ENCODE results near the gene TAS1R3. TPM values are rescaled to one million over a fixed set of nuclear protein-coding genes. Genes with fewer than 3 reads are reported as not detected.

Gene TAS1R3
- total RNA-seq, 1 experiment from 2014 or later: 0.31 TPM

DNA sequence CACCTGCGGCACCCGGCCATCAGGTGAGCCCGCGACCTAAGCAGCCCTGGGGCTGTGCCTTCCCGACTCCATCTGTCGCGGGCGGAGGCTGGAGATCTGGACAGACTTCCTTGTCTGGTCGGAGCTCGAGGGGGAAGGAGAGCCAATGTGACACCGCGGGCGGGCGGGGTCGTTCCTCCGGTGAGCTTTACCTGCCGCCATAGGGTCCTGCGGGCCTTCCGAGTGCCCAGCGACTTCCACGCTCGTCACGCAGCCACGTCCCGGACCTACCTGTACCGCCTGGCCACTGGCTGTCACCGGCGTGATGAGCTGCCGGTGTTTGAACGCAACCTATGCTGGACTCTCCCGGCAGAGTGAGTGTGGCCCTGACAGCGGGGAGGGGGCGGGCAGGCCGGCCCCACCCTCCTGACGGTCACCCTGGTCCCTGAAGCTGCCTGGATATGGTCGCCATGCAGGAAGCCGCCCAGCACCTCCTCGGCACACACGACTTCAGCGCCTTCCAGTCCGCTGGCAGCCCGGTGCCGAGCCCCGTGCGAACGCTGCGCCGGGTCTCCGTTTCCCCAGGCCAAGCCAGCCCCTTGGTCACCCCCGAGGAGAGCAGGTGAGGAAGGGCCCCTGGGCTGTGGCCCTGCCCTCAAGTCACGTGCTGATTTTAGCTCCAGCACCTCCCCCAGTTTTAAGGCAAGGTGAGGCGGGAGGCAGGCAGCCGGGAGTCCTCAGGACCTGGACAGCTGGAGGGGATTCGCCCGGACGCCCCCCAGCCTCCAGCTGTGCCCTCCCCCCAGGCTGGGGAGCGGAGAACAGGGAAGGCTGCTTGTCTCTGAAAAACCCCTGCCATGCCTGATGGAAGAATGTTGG lies 21.6 kb upstream of the TAS1R3 start:
- in situ Hi-C loops (cut with HindIII; ENCODE audit: low pct_unique_long_range_greater_than_20kb, low sequenced_read_pairs): no loop called here
- DNase-seq (ENCODE audit: low read depth, low spot score) (no peak), ATAC-seq (peak; percentile 1)
- no TSS peak for BruUV-seq (replicated peaks)
- H3K27ac ChIP-seq (ENCODE audit: low read length): peak overlapping the region; percentile 77
- intact Hi-C loops (cut with micrococcal nuclease; ENCODE audit: unreplicated experiment): no loop called here
- H3K27me3 ChIP-seq (ENCODE audit: control insufficient read depth, insufficient read depth, low read length): no peaks in the 10 kb centered on the region
- CTCF ChIA-PET: interaction anchor here (0.5 to 0.6 kb wide), 2 partner anchors 14 to 190 kb away, joined by 3 to 7 read pairs; no protein-coding TSS in a partner anchor
- H3K9me3 ChIP-seq (ENCODE audit: control insufficient read depth, insufficient read depth, low read depth, low read length): no peaks in the 10 kb centered on the region
- H3K4me1 ChIP-seq (ENCODE audit: control insufficient read depth, insufficient read depth, low read length): peaks cover 35% of the 10 kb centered on the region
- TF ChIP-seq POLR2AphosphoS5 (IDR thresholded peaks at IDR 0.05; ENCODE audit: low read depth, low read length) (peak; percentile 64), SIN3A (IDR thresholded peaks at IDR 0.05; ENCODE audit: borderline replicate concordance, insufficient read depth, low read depth, low read length) (no peak)
- H3K36me3 ChIP-seq (ENCODE audit: control insufficient read depth, insufficient read depth, low read length): no peaks in the 10 kb centered on the region; the same call in 1 of the 2 replicates
- POLR2A ChIA-PET: no interaction called here
- peak overlapping the region; percentile 64 to 72 for H3K4me3 ChIP-seq (ENCODE audit: low read depth in 2 of 2, low read length in 2 of 2)

- H3K27me3 ChIP-seq (ENCODE audit: control insufficient read depth, insufficient read depth, low read length): no peaks in the 10 kb centered on the region
- CTCF ChIA-PET: interaction anchor here (0.6 kb wide), 2 partner anchors 31 to 189 kb away, joined by 7 to 11 read pairs; no protein-coding TSS in a partner anchor
- H3K36me3 ChIP-seq (ENCODE audit: control insufficient read depth, insufficient read depth, low read length): no peaks in the 10 kb centered on the region; the same call in 1 of the 2 replicates
- POLR2A ChIA-PET: interaction anchor here (0.6 kb wide), 1 partner anchor 334 kb away, joined by 4 read pairs; no protein-coding TSS in a partner anchor
- in situ Hi-C loops (cut with HindIII; ENCODE audit: low pct_unique_long_range_greater_than_20kb, low sequenced_read_pairs): no loop called here
- H3K27ac ChIP-seq (ENCODE audit: low read length): peak overlapping the region; percentile 77
- no TSS peak for BruUV-seq (replicated peaks)
- no peak for TF ChIP-seq TCF7L2 (IDR thresholded peaks at IDR 0.05; ENCODE audit: low read depth, low read length)
- ATAC-seq: no peak
- peak overlapping the region; percentile 64 to 72; a peak in 3 of 4 replicates for H3K4me3 ChIP-seq (ENCODE audit: low read depth in 2 of 2, low read length in 2 of 2)
- intact Hi-C loops (cut with micrococcal nuclease; ENCODE audit: unreplicated experiment): no loop called here
- H3K4me1 ChIP-seq (ENCODE audit: control insufficient read depth, insufficient read depth, low read length): peaks cover 30% of the 10 kb centered on the region
- no peak for DNase-seq (ENCODE audit: low read depth, low spot score)
- H3K9me3 ChIP-seq (ENCODE audit: control insufficient read depth, insufficient read depth, low read depth, low read length): no peaks in the 10 kb centered on the region
Observed at GRCh38 chr1:1310109-1310385, 21.0 kb upstream of the TAS1R3 start.

GRCh38 chr1:1310476-1311053 lies 20.5 kb upstream of the TAS1R3 start:
- BruUV-seq (replicated peaks): no TSS peak
- Histone ChIP-seq H3K4me3 (ENCODE audit: low read depth in 2 of 2, low read length in 2 of 2) (no peak overlapping the region; a peak in 1 of 4 replicates), H3K36me3 (ENCODE audit: control insufficient read depth, insufficient read depth, low read length) (no peaks in the 10 kb centered on the region; the same call in 1 of the 2 replicates), H3K4me1 (ENCODE audit: control insufficient read depth, insufficient read depth, low read length) (peaks cover 24% of the 10 kb centered on the region), H3K9me3 (ENCODE audit: control insufficient read depth, insufficient read depth, low read depth, low read length) (no peaks in the 10 kb centered on the region), H3K27me3 (ENCODE audit: control insufficient read depth, insufficient read depth, low read length) (no peaks in the 10 kb centered on the region), H3K27ac (ENCODE audit: low read length) (no peak overlapping the region; the same call in 1 of the 2 replicates)
- DNase-seq (ENCODE audit: low read depth, low spot score) (no peak), ATAC-seq (no peak)
- POLR2A ChIA-PET: interaction anchor here (0.6 kb wide), 1 partner anchor 334 kb away, joined by 4 read pairs; no protein-coding TSS in a partner anchor
- CTCF ChIA-PET: interaction anchor here (0.6 to 1.0 kb wide), 2 partner anchors 20 to 31 kb away, joined by 3 to 11 read pairs; no protein-coding TSS in a partner anchor
- in situ Hi-C loops (cut with HindIII; ENCODE audit: low pct_unique_long_range_greater_than_20kb, low sequenced_read_pairs) (no loop called here), intact Hi-C loops (cut with micrococcal nuclease; ENCODE audit: unreplicated experiment) (no loop called here)
- TF ChIP-seq SIN3A (IDR thresholded peaks at IDR 0.05; ENCODE audit: borderline replicate concordance, insufficient read depth, low read depth, low read length): no peak
- no peak for TF ChIP-seq CTCF (IDR thresholded peaks at IDR 0.05)
- TF ChIP-seq REST (IDR thresholded peaks at IDR 0.05; ENCODE audit: insufficient read depth in 1 of 2, low read depth in 2 of 2, low read length in 1 of 2): no peak
- no peak; the same call in 1 of the 2 replicates for TF ChIP-seq POLR2AphosphoS5 (IDR thresholded peaks at IDR 0.05; ENCODE audit: low read depth, low read length)
- no peak for TF ChIP-seq TCF7L2 (IDR thresholded peaks at IDR 0.05; ENCODE audit: low read depth, low read length)
